Measurements from ENCODE around the gene INAVA. TPM values are rescaled to one million over a fixed set of nuclear protein-coding genes. Genes with fewer than 3 reads are reported as not detected.
A peak's percentile ranks its signal among the peaks of the same experiment; 100 is the strongest.
"Not testable (repeated sequence)": the region's sequence is repeated elsewhere in the genome, so short reads cannot be mapped to it uniquely, and the experiment has no call there.

Gene INAVA
- total RNA-seq, 1 donor from 2014 or later: 0.24 TPM

GRCh38 chr1:200899015-200899386, 4.3 kb downstream of the INAVA start:
- no peak for DNase-seq (ENCODE audit: low read depth)

DNA sequence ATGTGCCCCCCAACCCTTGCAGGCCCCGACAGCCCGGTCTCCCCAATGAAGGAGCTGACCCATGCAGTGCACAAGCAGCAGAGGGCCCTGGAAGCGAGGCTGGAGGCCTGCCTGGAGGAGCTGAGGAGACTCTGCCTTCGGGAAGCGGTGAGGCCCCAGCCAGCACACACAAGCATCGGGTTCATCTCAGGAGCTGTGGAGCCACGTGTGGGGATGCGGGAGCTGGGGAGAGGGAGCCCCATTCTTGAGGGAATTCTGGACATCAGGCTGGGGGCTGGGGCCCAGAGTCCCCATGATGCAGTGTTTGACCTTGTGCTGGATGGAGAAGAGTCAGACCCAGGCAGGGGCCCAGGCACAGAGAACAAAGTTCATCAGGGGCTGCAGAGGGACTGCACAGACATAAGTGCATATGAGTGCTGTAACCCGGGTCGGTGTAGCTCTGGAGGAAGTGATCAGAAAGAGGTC, 4.8 kb downstream of the INAVA start:
- DNase-seq (ENCODE audit: low read depth): no peak

DNA sequence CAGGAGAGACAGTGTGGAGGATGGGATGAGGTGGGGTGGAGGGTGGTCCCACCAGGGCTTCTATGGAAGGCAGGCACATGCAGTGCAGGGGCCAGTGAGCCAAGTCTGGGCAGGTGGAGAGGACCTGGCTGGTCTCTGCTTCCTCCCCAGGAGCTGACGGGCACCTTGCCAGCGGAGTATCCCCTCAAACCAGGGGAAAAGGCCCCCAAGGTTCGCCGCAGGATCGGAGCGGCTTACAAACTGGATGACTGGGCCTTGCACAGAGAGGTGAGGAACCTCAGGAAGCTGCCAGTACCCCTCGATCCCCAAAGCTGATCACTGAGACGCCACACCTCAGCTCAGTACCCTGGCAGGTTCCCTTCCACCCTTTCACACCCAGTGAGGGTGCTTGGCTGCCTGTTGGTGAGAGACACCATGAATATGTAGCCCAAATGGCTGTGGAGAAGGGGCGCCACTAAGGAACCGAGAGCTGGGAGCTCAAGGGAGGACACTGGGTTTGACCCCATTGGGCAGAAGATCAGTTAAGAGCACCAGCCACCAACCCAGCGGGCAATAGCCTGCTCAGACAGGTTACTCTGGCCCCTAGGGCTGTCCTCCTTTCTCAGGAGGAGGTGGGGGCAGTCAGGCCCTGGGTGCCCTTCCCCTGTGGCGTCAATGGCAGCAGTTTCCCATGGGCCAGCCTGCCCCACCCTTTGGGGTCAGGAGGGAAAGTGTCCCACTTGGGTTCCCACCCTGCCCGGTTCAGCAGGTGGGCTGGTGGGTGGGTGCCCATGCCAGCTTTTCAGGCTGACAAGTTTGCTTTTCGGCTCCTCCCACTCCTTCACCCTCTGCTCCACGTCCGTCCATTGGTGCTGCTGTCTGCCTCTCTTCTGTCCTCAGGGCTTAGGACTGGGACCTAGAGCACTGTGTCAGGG, 5.5 kb downstream of the INAVA start:
- no peak for DNase-seq (ENCODE audit: low read depth)

DNA sequence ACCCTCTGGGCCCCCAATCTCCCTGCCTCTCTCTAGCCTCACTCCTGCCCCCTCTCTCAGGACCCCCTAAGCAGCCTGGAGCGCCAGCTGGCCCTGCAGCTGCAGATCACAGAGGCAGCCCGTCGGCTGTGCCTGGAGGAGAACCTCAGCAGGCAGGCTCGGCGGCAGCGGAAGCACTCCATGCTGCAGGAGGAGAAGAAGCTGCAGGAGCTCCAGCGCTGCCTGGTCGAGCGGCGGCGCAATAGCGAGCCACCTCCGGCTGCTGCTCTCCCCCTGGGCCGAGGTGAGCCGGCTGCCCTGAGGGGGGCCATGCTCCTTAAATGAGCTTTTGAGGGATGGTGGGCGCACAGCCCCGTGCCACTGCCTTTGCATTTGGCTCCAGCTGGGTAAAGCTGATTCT, 6.2 kb downstream of the INAVA start:
- no peak for DNase-seq (ENCODE audit: low read depth)

DNA sequence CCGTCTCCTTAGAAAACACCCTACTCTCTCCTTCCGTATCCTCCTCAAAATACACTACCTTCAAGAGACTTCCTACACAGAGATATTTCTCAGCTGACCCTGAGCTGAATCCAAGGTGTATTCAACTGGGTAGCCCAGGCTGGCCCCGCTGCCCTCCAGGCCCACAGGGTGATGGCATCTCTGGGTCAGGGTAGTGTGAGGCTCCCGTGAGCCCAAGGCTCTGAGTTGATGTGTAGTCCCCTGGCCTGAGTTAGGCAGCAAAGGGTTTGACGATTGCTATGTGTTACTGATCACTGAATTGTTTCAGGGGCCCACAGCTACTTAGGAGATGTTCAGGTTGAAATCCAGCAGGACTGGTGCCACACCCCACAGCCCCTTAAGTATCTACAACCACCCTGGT, 6.7 kb downstream of the INAVA start:
- no peak for DNase-seq (ENCODE audit: low read depth)

GRCh38 chr1:200901796-200902444, 7.2 kb downstream of the INAVA start:
- DNase-seq (ENCODE audit: low read depth): no peak

- DNase-seq (ENCODE audit: low read depth): no peak
Measured at GRCh38 chr1:200903793-200904192, 9.1 kb downstream of the INAVA start.

DNA sequence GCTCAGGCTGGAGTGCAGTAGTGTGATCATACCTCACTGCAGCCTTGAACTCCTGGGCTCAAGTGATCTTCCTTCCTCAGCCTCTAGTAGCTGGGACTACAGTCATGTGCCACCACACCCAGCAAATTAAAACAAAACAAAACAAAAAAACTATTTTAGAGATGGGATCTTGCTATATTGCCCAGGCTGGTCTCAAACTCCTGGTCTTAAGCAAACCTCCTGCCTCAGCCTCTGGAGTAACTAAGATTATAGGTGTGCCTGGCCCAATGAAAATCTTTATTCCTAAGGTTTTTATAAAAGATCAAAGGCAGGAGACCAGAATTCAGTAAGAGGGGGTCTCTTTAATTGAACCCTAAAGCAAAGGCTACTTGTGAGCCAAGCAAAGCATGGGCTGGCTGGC, 10.1 kb downstream of the INAVA start:
- no peak for DNase-seq (ENCODE audit: low read depth)

DNA sequence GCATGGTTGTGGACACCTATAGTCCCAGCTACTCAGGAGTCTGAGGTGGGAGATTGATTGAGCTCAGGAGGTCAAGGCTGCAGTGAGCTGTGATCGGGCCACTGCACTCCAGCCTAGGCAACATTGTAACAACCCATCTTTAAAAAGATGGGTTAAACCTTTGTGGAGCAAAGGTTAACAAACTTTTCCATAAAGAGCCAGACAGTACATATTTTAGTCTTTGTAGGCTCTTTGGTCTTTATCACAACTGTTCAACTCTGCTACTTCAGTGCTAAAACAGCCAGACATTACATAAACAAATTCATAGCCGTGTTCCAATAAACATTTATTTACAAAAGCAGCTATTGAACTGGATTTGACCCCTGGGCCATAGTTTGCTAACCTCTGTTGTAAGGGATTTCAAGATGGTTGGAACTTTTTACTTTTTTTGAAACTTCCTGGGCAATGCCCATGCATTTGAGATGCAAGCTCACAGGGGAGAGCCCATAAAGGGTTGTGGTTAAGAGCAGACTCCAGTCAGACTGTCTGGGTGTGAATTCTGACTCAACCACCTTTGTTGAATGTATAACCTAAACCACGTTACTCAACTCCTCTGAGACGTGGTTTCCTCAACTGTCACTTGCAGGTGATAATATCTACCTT, 10.8 kb downstream of the INAVA start:
- DNase-seq (ENCODE audit: low read depth): no peak

GRCh38 chr1:200906491-200906890, 11.8 kb downstream of the INAVA start:
- DNase-seq (ENCODE audit: low read depth): no peak

- no peak for DNase-seq (ENCODE audit: low read depth)
Measured at GRCh38 chr1:200907611-200908097, 13.0 kb downstream of the INAVA start.

DNA sequence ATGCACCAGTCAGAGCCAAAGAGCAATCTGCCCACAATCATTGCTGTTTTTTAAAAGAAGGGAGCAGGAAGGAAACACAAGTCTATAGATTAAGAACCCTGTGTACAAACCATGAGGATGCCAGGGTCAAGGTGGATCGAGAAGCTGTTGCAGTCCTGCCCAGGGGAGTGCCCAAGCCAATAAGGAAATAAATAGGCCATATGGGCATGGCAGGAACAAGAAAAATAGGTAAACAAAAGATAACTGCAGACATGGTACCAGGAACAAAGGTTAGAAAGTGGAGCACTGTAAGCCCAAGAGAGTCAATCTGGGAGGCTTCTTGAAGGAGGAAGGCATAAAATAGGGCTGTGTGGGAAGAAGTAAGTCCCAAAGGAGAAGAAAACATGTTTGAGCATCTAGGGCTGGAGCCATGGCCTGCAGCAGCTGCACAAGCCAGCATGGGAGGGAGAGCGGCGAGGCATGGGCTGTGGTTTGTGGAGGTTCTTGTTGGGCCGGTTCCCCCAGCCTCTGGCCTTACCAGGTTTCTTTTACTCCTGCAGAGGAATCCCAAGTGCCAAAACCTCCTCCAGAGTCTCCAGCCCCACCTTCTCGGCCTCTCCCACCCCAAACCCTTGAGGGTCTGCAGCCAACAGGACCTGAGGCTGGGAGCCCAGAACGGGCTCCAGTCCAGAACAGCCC, 13.6 kb downstream of the INAVA start:
- DNase-seq (ENCODE audit: low read depth): no peak

DNA sequence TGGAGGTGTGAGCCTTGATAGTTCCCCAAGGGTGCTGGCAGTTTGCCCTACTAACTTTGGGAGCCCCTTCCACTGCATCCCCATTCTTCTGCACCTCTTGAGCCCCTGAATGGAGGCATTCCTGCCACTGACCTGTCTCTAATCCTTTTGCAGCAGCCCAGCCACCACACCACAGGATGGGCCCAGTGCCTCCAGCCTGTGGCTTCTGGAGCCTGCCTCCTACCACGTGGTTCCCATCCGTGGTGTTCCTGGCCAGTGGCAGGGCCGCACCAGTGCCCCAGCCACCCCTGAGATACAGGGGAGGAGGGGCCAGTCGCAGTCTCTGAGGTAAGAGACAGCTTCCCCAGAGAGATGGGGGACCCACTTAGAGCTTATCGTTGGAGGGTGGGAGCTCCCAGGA, 14.4 kb downstream of the INAVA start:
- DNase-seq (ENCODE audit: low read depth): peak; percentile 27

- DNase-seq (ENCODE audit: low read depth): no peak
Measured at GRCh38 chr1:200909757-200910239, 15.1 kb downstream of the INAVA start.

DNA sequence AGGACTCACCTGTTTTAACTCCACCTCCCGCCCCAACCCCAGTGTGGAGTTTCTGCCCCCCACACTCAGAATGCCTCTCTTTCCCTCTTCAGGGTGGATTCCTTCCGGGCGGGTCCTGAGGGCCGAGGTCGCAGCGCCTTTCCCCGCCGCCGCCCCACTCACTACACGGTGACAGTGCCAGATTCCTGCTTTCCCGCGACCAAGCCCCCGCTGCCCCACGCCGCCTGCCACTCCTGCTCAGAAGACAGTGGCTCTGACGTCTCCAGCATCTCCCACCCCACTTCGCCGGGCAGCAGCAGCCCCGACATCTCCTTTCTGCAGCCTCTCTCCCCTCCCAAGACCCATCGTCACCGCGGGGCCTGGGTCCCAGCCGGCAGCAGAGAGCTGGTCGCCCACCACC, 16.7 kb downstream of the INAVA start:
- no peak for DNase-seq (ENCODE audit: low read depth)

GRCh38 chr1:200911936-200912335, 17.2 kb downstream of the INAVA start:
- DNase-seq (ENCODE audit: low read depth): not testable (repeated sequence)

DNA sequence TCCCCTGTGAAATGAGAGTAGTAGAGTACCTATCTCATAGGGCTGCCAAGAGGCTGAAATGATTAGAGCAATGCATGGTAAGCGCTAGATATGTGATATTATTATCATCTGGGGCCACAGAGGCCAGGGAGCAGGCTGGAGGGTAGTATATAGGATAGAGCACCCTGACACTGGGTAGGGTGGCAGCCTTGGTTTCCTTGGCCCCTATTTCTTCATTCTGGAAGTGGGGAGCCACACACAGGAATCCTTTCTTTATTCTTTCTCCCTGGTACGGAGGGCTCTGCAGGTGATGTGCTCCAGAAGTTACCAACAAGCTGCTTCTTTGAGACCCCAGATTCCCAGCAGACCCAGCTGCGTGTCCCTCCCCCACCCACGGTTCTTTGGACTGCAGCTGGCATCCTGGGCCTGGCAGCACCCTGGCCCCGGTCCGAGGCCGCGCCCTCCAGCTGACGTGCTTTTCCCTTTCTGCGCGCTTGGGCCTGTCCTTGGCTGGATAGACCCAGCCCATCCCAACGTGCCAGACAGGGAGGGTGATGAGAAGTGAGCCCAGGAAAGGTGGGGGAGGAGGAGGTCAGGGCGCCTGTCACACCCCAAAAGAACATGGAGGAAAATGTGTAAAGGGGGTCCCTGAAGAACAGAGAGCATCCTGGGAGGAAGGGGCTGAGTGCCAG, 18.2 kb downstream of the INAVA start:
- DNase-seq (ENCODE audit: low read depth): no peak

DNA sequence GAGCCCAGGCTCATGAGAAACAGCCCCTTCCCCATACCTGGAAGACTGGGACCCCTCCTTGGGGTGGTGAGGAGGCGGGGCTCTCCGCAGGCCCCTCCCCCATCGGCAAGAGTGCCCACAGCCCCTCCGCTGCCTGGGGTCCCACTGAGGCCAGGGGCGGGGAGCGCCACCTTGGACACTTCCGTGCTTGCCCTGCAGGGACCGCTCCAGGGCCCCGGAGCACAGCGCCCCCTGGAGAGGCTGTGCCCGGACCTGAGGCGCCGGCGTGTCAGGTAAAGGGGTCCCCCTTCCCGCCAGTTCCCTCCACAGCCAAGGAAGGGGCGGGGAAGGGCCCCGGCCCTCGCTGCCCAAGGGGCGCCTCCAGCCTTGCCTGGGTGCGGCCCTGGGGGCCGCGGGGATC, 21.5 kb downstream of the INAVA start:
- DNase-seq (ENCODE audit: low read depth): no peak

GRCh38 chr1:200916681-200917080, 22.0 kb downstream of the INAVA start:
- DNase-seq (ENCODE audit: low read depth): no peak

- peak; percentile 93 for DNase-seq (ENCODE audit: low read depth)
Measured at GRCh38 chr1:200917291-200917817, 22.7 kb downstream of the INAVA start.

Data from myocyte (in vitro differentiated cells).